ENCODE data around the gene UQCC3. TPM values are rescaled to one million over a fixed set of nuclear protein-coding genes. Genes with fewer than 3 reads are reported as not detected.
A peak's percentile ranks its signal among the peaks of the same experiment; 100 is the strongest.

UQCC3 gene
- total and polyA plus RNA-seq, 12 donors = 3.9 to 23.0 (median 5.7) TPM

GRCh38 chr11:62721994-62722393 is 50.5 kb downstream of the UQCC3 start:
- ATAC-seq (no peak), DNase-seq (no peak)
- Histone ChIP-seq H3K4me1 (peaks cover 3 to 58% (median 30%) of the 10 kb centered on the region in 9 donors), H3K4me3 (no peak overlapping the region), H3K27me3 (no peaks in the 10 kb centered on the region), H3K9me3 (no peaks in the 10 kb centered on the region), H3K36me3 (peaks cover 9 to 80% (median 73%) of the 10 kb centered on the region in 9 donors), H3K27ac (no peak overlapping the region)
- intact Hi-C loops (cut with DNase I) = no loop called here
- 48 to 61% methylated on average over 7 of the region's 7 CpGs for WGBS, 2 donors
- TF ChIP-seq CTCF (IDR thresholded peaks at IDR 0.05) = peak in 1 of 9 donors; percentile 10

Other genes with a start within 250 kb of the UQCC3 start
- gene AHNAK, start 124.9 kb upstream of the UQCC3 start, total RNA-seq = 100 to 1,000 TPM; 259 to 447 (median 386) TPM
- gene AHNAK, start 124.9 kb upstream of the UQCC3 start, polyA plus RNA-seq = 100 to 1,000 TPM; 101 to 113 TPM
- gene EEF1G, start 97.8 kb upstream of the UQCC3 start, total RNA-seq = 1,000 to 10,000 TPM in 5 of 10 donors, 100 to 1,000 TPM in 5; 784 to 1,131 (median 1,002) TPM
- gene EEF1G, start 97.8 kb upstream of the UQCC3 start, polyA plus RNA-seq = 1,000 to 10,000 TPM in 1 of 2 donors, 100 to 1,000 TPM in 1; 555 to 1,173 TPM
- gene TUT1, start 80.2 kb upstream of the UQCC3 start, total RNA-seq = 10 to 100 TPM in 8 of 10 donors, 1 to 10 TPM in 2; 8.2 to 17.9 (median 12.3) TPM
- gene TUT1, start 80.2 kb upstream of the UQCC3 start, polyA plus RNA-seq = 10 to 100 TPM in 1 of 2 donors, 1 to 10 TPM in 1; 9.3 to 19.2 TPM
- 10 to 100 TPM; 25.0 to 45.3 (median 29.8) TPM for gene MTA2, start 69.8 kb upstream of the UQCC3 start, total RNA-seq
- gene MTA2, start 69.8 kb upstream of the UQCC3 start, polyA plus RNA-seq = 10 to 100 TPM; 22.1 to 35.3 TPM
- 10 to 100 TPM in 8 of 10 donors, 1 to 10 TPM in 2; 7.7 to 27.2 (median 15.2) TPM for gene EML3, start 58.9 kb upstream of the UQCC3 start, total RNA-seq
- gene EML3, start 58.9 kb upstream of the UQCC3 start, polyA plus RNA-seq = 10 to 100 TPM; 18.9 to 50.4 TPM
- 1 to 10 TPM in 8 of 10 donors, under 1 TPM in 2; 0.81 to 4.4 (median 1.8) TPM for gene ROM1, start 58.4 kb upstream of the UQCC3 start, total RNA-seq
- gene ROM1, start 58.4 kb upstream of the UQCC3 start, polyA plus RNA-seq = 1 to 10 TPM; 5.3 to 6.6 TPM
- gene B3GAT3, start 49.7 kb upstream of the UQCC3 start, total RNA-seq = 10 to 100 TPM in 7 of 10 donors, 1 to 10 TPM in 3; 6.8 to 20.7 (median 10.6) TPM
- 10 to 100 TPM; 29.5 to 41.2 TPM for gene B3GAT3, start 49.7 kb upstream of the UQCC3 start, polyA plus RNA-seq
- gene GANAB, start 25.1 kb upstream of the UQCC3 start, total RNA-seq = 100 to 1,000 TPM in 3 of 10 donors, 10 to 100 TPM in 7; 84.0 to 148 (median 96.7) TPM
- gene GANAB, start 25.1 kb upstream of the UQCC3 start, polyA plus RNA-seq = 10 to 100 TPM; 53.2 to 87.2 TPM
- 10 to 100 TPM in 8 of 10 donors, 1 to 10 TPM in 2; 9.7 to 15.0 (median 10.9) TPM for gene INTS5, start 18.4 kb upstream of the UQCC3 start, total RNA-seq
- 1 to 10 TPM; 2.8 to 8.3 TPM for gene INTS5, start 18.4 kb upstream of the UQCC3 start, polyA plus RNA-seq
- gene C11orf98, start 6.5 kb upstream of the UQCC3 start, total RNA-seq = 10 to 100 TPM; 25.8 to 41.5 (median 30.0) TPM
- gene C11orf98, start 6.5 kb upstream of the UQCC3 start, polyA plus RNA-seq = 100 to 1,000 TPM in 1 of 2 donors, 10 to 100 TPM in 1; 75.9 to 210 TPM
- 1 to 10 TPM; 2.4 to 7.7 (median 4.2) TPM for gene CSKMT, start 6.4 kb upstream of the UQCC3 start, total RNA-seq
- gene CSKMT, start 6.4 kb upstream of the UQCC3 start, polyA plus RNA-seq = 10 to 100 TPM in 1 of 2 donors, 1 to 10 TPM in 1; 8.8 to 15.7 TPM
- 1 to 10 TPM; 1.6 to 4.9 (median 3.0) TPM for gene LBHD1, start 594 bp downstream of the UQCC3 start, total RNA-seq
- gene LBHD1, start 594 bp downstream of the UQCC3 start, polyA plus RNA-seq = 1 to 10 TPM; 1.6 to 6.4 TPM
- gene UBXN1, start 7.4 kb downstream of the UQCC3 start, total RNA-seq = 100 to 1,000 TPM in 1 of 10 donors, 10 to 100 TPM in 9; 57.8 to 100 (median 81.2) TPM
- gene UBXN1, start 7.4 kb downstream of the UQCC3 start, polyA plus RNA-seq = 100 to 1,000 TPM in 1 of 2 donors, 10 to 100 TPM in 1; 83.1 to 175 TPM
- gene LRRN4CL, start 17.9 kb downstream of the UQCC3 start, total RNA-seq = 1 to 10 TPM; 2.0 to 9.5 (median 2.6) TPM
- 1 to 10 TPM; 1.9 to 2.8 TPM for gene LRRN4CL, start 17.9 kb downstream of the UQCC3 start, polyA plus RNA-seq
- 10 to 100 TPM in 9 of 10 donors, 1 to 10 TPM in 1; 8.5 to 26.8 (median 15.7) TPM for gene BSCL2, start 35.8 kb downstream of the UQCC3 start, total RNA-seq
- 10 to 100 TPM; 31.4 to 83.0 TPM for gene BSCL2, start 35.8 kb downstream of the UQCC3 start, polyA plus RNA-seq
- gene GNG3, start 36.0 kb downstream of the UQCC3 start, total RNA-seq = under 1 TPM in 4 of 10 donors, not detected in 6; 0.26 to 0.34 (median 0.31) TPM
- gene GNG3, start 36.0 kb downstream of the UQCC3 start, polyA plus RNA-seq = under 1 TPM in 1 of 2 donors, not detected in 1; 0.16 TPM
- 10 to 100 TPM; 26.9 to 40.9 (median 33.4) TPM for gene HNRNPUL2, start 55.8 kb downstream of the UQCC3 start, total RNA-seq
- gene HNRNPUL2, start 55.8 kb downstream of the UQCC3 start, polyA plus RNA-seq = 10 to 100 TPM; 21.4 to 35.3 TPM
- gene TTC9C, start 56.8 kb downstream of the UQCC3 start, total RNA-seq = 10 to 100 TPM in 9 of 10 donors, 1 to 10 TPM in 1; 9.4 to 16.2 (median 12.9) TPM
- 10 to 100 TPM; 20.3 to 20.8 TPM for gene TTC9C, start 56.8 kb downstream of the UQCC3 start, polyA plus RNA-seq
- 10 to 100 TPM in 4 of 10 donors, 1 to 10 TPM in 6; 7.5 to 14.9 (median 9.6) TPM for gene ZBTB3, start 82.5 kb downstream of the UQCC3 start, total RNA-seq
- gene ZBTB3, start 82.5 kb downstream of the UQCC3 start, polyA plus RNA-seq = 1 to 10 TPM; 2.2 to 8.6 TPM
- 10 to 100 TPM; 30.9 to 57.0 (median 42.9) TPM for gene POLR2G, start 89.9 kb downstream of the UQCC3 start, total RNA-seq
- gene POLR2G, start 89.9 kb downstream of the UQCC3 start, polyA plus RNA-seq = 100 to 1,000 TPM in 1 of 2 donors, 10 to 100 TPM in 1; 42.1 to 134 TPM
- 10 to 100 TPM in 3 of 10 donors, 1 to 10 TPM in 7; 7.7 to 14.7 (median 9.0) TPM for gene TAF6L, start 99.7 kb downstream of the UQCC3 start, total RNA-seq
- 10 to 100 TPM; 12.7 to 18.9 TPM for gene TAF6L, start 99.7 kb downstream of the UQCC3 start, polyA plus RNA-seq
- 10 to 100 TPM in 8 of 10 donors, 1 to 10 TPM in 2; 9.4 to 27.2 (median 17.4) TPM for gene TMEM179B, start 115.7 kb downstream of the UQCC3 start, total RNA-seq
- gene TMEM179B, start 115.7 kb downstream of the UQCC3 start, polyA plus RNA-seq = 10 to 100 TPM; 24.8 to 54.4 TPM
- 10 to 100 TPM; 21.9 to 28.6 (median 23.5) TPM for gene TMEM223, start 120.3 kb downstream of the UQCC3 start, total RNA-seq
- gene TMEM223, start 120.3 kb downstream of the UQCC3 start, polyA plus RNA-seq = 10 to 100 TPM; 30.9 to 75.3 TPM
- gene NXF1, start 133.8 kb downstream of the UQCC3 start, total RNA-seq = 10 to 100 TPM; 28.3 to 58.7 (median 36.7) TPM
- 10 to 100 TPM; 66.6 to 96.7 TPM for gene NXF1, start 133.8 kb downstream of the UQCC3 start, polyA plus RNA-seq
- gene STX5, start 160.4 kb downstream of the UQCC3 start, total RNA-seq = 10 to 100 TPM; 16.8 to 27.0 (median 19.0) TPM
- 10 to 100 TPM; 13.6 to 31.9 TPM for gene STX5, start 160.4 kb downstream of the UQCC3 start, polyA plus RNA-seq
- not detected for gene TEX54, start 161.2 kb downstream of the UQCC3 start, total RNA-seq
- not detected for gene TEX54, start 161.2 kb downstream of the UQCC3 start, polyA plus RNA-seq
- gene WDR74, start 167.9 kb downstream of the UQCC3 start, total RNA-seq = 10 to 100 TPM; 17.7 to 31.2 (median 22.9) TPM
- 10 to 100 TPM; 48.3 to 62.4 TPM for gene WDR74, start 167.9 kb downstream of the UQCC3 start, polyA plus RNA-seq
- gene SLC3A2, start 209.2 kb downstream of the UQCC3 start, total RNA-seq = 10 to 100 TPM; 32.0 to 78.4 (median 42.6) TPM
- gene SLC3A2, start 209.2 kb downstream of the UQCC3 start, polyA plus RNA-seq = 100 to 1,000 TPM in 1 of 2 donors, 10 to 100 TPM in 1; 36.2 to 110 TPM
- gene CHRM1, start 249.7 kb downstream of the UQCC3 start, total RNA-seq = not detected
- gene CHRM1, start 249.7 kb downstream of the UQCC3 start, polyA plus RNA-seq = not detected

All from heart right ventricle (tissue), 16 donors.